ENCODE measurements around the gene ERFE. TPM values are rescaled to one million over a fixed set of nuclear protein-coding genes. Genes with fewer than 3 reads are reported as not detected.

ERFE gene
- total RNA-seq, 4 donors from 2014 or later: not detected

- H3K4me1 ChIP-seq: peaks cover 38% of the 10 kb centered on the region
- no peaks in the 10 kb centered on the region for H3K36me3 ChIP-seq
- 55% methylated on average over 13 of the region's 30 CpGs for WGBS
- no peak for DNase-seq (ENCODE audit: low spot score in 2 of 2)
- H3K27me3 ChIP-seq: peaks cover 14% of the 10 kb centered on the region
- H3K27ac ChIP-seq: no peak overlapping the region
- H3K9me3 ChIP-seq: no peaks in the 10 kb centered on the region
- TF ChIP-seq CTCF (IDR thresholded peaks at IDR 0.05): no peak
- no peak for TF ChIP-seq POLR2AphosphoS5 (IDR thresholded peaks at IDR 0.05)
- TF ChIP-seq POLR2A (IDR thresholded peaks at IDR 0.05): no peak
- H3K4me3 ChIP-seq: no peak overlapping the region
These were observed 16.2 kb upstream of the ERFE start for GRCh38 chr2:238142382-238143205.

GRCh38 chr2:238143239-238143951, 15.4 kb upstream of the ERFE start:
- no peaks in the 10 kb centered on the region for H3K9me3 ChIP-seq
- H3K4me3 ChIP-seq: no peak overlapping the region
- no peak for DNase-seq (ENCODE audit: low spot score in 2 of 2)
- H3K4me1 ChIP-seq: peaks cover 36% of the 10 kb centered on the region
- H3K36me3 ChIP-seq: no peaks in the 10 kb centered on the region
- TF ChIP-seq CTCF (IDR thresholded peaks at IDR 0.05) (no peak), POLR2AphosphoS5 (IDR thresholded peaks at IDR 0.05) (no peak)
- 63% methylated on average over 14 of the region's 20 CpGs for WGBS
- no peak overlapping the region for H3K27ac ChIP-seq
- peaks cover 14% of the 10 kb centered on the region for H3K27me3 ChIP-seq

GRCh38 chr2:238144262-238144661, 14.5 kb upstream of the ERFE start:
- H3K36me3 ChIP-seq: no peaks in the 10 kb centered on the region
- TF ChIP-seq EP300 (IDR thresholded peaks at IDR 0.05) (no peak), CTCF (IDR thresholded peaks at IDR 0.05) (no peak), POLR2A (IDR thresholded peaks at IDR 0.05) (no peak), POLR2AphosphoS5 (IDR thresholded peaks at IDR 0.05) (no peak)
- H3K27me3 ChIP-seq: peaks cover 9% of the 10 kb centered on the region
- no peak for DNase-seq (ENCODE audit: low spot score in 2 of 2)
- WGBS: 87% methylated on average over 5 of the region's 5 CpGs
- no peak overlapping the region for H3K27ac ChIP-seq
- no peak overlapping the region for H3K4me3 ChIP-seq
- H3K9me3 ChIP-seq: no peaks in the 10 kb centered on the region
- H3K4me1 ChIP-seq: peaks cover 29% of the 10 kb centered on the region

GRCh38 chr2:238145046-238145445, 13.7 kb upstream of the ERFE start:
- Histone ChIP-seq H3K4me1 (peaks cover 22% of the 10 kb centered on the region), H3K9me3 (no peaks in the 10 kb centered on the region), H3K4me3 (no peak overlapping the region), H3K27me3 (peaks cover 1% of the 10 kb centered on the region), H3K36me3 (no peaks in the 10 kb centered on the region), H3K27ac (no peak overlapping the region)
- 89% methylated on average over 5 of the region's 12 CpGs for WGBS
- TF ChIP-seq POLR2A (IDR thresholded peaks at IDR 0.05): no peak
- TF ChIP-seq CTCF (IDR thresholded peaks at IDR 0.05): no peak
- TF ChIP-seq EP300 (IDR thresholded peaks at IDR 0.05): no peak
- TF ChIP-seq POLR2AphosphoS5 (IDR thresholded peaks at IDR 0.05): no peak
- DNase-seq (ENCODE audit: low spot score in 2 of 2): no peak

- TF ChIP-seq POLR2AphosphoS5 (IDR thresholded peaks at IDR 0.05) (no peak), CTCF (IDR thresholded peaks at IDR 0.05) (no peak), POLR2A (IDR thresholded peaks at IDR 0.05) (no peak), EP300 (IDR thresholded peaks at IDR 0.05) (no peak)
- Histone ChIP-seq H3K9me3 (no peaks in the 10 kb centered on the region), H3K4me3 (no peak overlapping the region), H3K4me1 (peaks cover 22% of the 10 kb centered on the region), H3K27ac (no peak overlapping the region), H3K27me3 (no peaks in the 10 kb centered on the region), H3K36me3 (no peaks in the 10 kb centered on the region)
- no peak for DNase-seq (ENCODE audit: low spot score in 2 of 2)
- 73% methylated on average over 11 of the region's 12 CpGs for WGBS
These were observed 12.9 kb upstream of the ERFE start for GRCh38 chr2:238145851-238146250.

Data from suprapubic skin (tissue), 4 donors.